ENCODE results near the gene KCNJ9.

DNA sequence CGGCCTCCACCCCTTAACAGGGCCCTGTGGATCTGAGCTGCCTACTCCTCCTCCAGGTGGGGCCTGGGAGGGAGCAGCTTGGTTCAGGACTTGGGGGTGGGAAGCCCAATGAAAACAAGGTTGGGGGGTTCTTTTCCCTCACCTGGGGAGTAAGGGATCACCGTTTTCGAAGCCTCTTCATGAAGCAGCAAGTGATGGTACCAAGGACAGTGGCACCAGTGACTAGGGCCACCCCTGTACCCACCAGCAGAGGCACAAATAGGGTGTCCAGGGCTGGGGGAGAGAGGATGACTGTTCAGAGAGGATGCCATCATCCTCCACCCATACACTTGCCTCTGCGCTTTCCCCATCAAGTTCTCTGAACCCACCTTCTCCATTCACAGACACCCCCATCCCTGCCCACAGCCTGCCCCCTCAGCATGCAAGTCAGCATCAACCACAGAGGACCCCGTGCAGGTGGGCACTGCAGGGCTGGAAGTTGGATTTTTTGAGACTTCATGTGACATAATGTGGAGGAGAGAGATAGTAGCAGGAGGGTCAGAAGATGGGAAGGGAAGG is 10.4 kb downstream of the KCNJ9 start:
- TF ChIP-seq CTCF (IDR thresholded peaks at IDR 0.05 in 2 of 3, conservative IDR thresholded peaks at IDR 0.05 in 1 of 3; ENCODE audit: control insufficient read depth in 2 of 3, extremely low read depth in 1 of 3, insufficient read depth in 1 of 3, low read depth in 3 of 3, low read length in 3 of 3) (no peak), EP300 (IDR thresholded peaks at IDR 0.05; ENCODE audit: borderline replicate concordance in 1 of 2, control insufficient read depth in 1 of 2, low read depth in 2 of 2, low read length in 2 of 2) (no peak), NFXL1 (IDR thresholded peaks at IDR 0.05; ENCODE audit: borderline replicate concordance) (no peak), POLR2A (IDR thresholded peaks at IDR 0.05; ENCODE audit: low read depth, low read length) (no peak), HCFC1 (IDR thresholded peaks at IDR 0.05; ENCODE audit: low read length) (no peak), ZNF274 (IDR thresholded peaks at IDR 0.05; ENCODE audit: insufficient read depth, insufficient read length) (no peak), ZZZ3 (IDR thresholded peaks at IDR 0.05; ENCODE audit: control insufficient read depth, insufficient read length, low read depth) (no peak), RAD21 (IDR thresholded peaks at IDR 0.05; ENCODE audit: insufficient read depth, low read depth, low read length) (no peak), CHD1 (IDR thresholded peaks at IDR 0.05; ENCODE audit: low read depth, low read length) (no peak)
- TF ChIP-seq, protein P1, sequence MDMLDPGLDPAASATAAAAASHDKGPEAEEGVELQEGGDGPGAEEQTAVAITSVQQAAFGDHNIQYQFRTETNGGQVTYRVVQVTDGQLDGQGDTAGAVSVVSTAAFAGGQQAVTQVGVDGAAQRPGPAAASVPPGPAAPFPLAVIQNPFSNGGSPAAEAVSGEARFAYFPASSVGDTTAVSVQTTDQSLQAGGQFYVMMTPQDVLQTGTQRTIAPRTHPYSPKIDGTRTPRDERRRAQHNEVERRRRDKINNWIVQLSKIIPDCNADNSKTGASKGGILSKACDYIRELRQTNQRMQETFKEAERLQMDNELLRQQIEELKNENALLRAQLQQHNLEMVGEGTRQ (IDR thresholded peaks at IDR 0.05; ENCODE audit: borderline replicate concordance, low read depth, low read length): no peak
